Measurements from ENCODE around the gene SLC35G1.
A peak's percentile ranks its signal among the peaks of the same experiment; 100 is the strongest.

Gene SLC35G1

DNA sequence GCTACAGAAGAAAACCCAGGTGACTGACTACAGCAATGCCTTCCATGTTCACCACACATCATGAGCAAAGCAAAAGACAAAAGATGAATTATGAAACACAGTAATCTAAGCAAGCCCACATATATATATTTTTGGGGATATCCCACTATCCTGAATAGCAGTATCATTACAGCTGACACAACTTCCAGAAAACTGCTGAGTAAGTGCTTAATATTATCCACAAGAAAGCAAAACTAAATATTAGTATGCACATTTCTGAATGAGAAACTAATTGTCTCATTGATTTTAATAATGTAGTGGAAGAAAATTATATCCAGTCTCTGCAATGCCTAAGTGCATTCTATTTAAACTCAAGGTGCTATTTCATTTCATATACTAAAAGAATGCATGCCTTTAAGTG is 14.5 kb upstream of the SLC35G1 start:
- no peak for DNase-seq

DNA sequence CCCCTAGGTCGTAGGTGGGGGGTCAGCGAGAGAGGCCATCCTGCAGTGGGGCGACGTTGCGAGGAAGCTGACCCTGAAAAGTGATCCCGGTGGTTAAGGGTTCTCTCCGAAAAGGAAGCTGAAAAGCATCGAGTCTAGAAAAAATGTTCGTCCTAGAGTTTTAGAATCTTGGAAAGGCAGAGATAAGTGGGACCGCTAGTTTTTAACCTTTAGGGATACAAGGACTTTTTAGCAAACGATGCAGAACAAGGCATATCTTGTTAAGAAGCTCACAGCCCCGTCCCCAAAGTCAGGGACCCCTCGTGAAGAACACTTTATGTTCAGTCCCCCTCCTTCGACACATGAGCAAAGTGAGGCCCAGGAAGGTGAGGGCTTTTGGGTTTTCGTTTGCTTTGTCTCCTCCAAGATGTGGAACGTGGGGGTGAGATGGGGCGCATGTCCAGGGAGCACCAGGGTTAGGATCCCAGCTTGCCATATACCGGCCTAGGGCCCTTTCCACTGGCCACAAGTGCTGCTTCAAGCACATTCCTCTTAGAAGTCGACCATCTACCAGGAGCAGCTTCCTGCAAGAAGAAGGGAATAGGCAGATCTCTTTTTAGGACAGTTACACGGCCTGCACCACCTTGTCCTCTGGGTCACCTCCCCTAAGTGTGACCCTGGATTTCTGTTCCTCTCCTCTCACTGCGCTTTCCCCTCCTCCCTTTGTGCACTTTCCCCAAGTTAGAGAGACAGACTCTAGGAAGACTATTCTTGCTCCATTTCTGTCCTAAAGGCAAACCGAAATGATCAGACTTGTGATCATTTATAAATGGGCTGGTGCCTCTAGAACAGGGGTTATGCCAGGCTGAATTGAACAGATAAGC is 969 bp downstream of the SLC35G1 start:
- no peak for DNase-seq

DNA sequence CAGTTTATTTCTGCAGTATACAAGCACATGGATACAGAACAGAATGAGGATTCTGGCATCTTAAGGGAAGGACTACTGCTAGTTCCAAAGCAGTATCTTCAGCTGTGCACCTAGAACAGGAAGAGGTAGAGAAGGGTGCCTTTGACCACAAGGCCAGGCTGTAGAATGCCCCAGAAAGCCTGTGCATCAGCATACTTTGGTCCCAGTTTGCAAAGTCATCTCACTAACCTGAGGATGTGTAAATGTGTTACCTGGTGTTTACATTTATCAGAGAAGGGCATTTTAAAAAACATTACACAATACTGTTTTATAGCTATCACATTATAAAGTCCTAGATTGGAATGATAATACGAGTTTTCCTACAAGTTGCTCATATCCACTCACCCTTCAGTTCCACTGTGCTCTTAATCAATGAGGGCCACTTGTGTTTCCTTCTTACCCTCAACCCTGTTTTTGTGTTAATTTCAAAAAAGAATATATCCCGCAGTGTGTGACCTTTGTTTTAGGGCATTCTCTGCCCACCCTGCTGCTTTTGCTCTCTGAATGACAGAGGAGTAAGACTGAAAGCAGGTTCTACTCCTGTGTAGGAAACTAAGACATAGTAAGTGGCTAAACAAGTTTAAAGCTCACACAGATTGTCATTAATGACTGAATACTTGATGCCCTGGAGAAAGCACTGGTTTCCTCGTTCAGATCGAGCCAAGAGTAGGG is 3.4 kb downstream of the SLC35G1 start:
- no peak for DNase-seq

DNA sequence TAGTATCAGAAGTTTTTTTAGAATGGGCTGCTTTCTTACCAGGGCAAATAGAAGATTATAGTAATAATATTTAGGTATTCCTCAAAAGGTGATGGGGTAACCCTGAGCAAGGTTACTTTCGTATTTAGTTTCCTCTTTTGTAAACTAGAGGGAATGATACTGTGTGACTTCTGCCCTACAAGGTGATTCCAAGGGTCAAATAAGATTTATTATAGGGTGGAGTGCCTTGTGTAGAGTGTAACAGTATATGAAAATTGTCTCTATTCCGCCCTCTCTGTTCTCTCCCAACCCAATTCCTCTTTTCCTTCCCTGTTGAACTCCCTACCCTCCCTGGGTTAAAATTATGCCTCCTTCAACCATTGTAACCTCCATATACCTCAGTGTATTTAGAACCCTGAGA is 5.3 kb downstream of the SLC35G1 start:
- no peak for DNase-seq

DNA sequence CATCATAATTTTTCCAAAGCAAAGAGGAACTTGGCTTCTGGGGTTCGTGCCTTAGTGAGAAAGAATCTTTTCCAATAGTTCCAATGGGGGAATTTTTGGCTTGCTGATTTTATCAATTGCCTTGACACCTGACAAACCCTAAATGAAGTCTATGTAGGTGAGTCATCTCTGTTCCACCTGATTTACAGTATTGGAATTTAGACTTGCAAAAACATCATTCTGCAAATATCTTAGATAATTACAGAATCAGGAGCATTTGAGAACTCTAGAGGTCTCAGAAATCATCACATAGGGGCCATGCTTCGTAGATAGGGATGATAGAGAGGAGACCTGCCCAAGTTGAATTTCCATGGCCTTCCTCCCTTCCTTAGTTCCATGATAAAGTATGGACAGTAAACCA is 9.3 kb downstream of the SLC35G1 start:
- no peak for DNase-seq

DNA sequence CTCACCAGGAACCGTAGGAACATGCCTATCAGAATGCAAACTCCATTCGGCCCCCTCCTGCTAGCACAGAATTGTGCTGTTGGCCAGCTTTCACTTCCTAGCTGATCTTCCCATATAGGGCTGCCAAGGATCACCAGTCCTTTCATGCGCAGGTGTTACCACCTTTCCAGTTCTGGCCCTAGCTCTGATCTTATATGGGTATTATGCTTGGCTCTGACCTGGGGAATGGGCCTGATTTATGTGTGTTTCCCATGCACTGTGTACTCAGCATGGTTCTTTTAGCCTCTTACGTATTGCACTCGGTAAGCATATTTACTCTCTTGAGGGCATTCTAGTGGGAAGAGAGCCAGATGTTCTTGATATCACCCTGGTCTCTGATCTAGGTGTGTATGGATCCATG is 11.1 kb downstream of the SLC35G1 start:
- no peak for DNase-seq

DNA sequence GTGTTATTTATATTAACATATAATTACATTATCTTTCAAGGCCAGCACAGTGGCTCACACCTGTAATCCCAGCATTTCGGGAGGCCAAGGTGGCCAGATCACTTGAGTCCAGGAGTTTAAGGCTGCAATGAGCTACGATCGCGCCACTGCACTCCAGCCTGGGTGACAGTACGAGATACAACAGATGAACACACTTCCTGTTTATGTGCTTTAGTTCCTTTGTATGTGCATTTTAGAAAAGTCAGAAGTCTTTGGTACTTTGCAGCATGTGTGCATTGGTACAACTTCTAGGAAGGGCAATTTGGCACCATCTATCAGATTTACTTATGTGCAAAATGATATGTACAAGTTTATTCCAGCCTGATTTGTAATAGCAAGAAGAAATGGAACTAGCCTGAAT is 13.3 kb downstream of the SLC35G1 start:
- DNase-seq, result no peak

DNA sequence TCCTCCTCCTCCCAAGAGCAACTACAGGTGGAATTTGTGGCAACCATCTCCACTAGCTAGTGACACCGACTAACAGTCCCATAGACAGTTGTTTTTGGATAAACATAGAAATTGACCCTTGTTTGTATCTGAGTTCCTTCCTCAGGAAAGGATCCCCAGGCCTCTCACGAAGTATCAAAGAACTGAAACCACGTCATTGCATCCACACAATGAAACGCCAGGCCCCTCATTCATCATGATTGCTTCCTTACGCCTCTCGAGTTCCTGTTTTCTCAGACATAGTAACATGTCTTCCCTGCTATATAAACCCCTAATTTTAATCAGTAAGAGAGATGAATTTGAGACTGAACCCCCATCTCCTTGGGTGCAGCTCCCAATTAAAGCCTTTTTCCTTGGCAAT is 18.1 kb downstream of the SLC35G1 start:
- no peak for DNase-seq

DNA sequence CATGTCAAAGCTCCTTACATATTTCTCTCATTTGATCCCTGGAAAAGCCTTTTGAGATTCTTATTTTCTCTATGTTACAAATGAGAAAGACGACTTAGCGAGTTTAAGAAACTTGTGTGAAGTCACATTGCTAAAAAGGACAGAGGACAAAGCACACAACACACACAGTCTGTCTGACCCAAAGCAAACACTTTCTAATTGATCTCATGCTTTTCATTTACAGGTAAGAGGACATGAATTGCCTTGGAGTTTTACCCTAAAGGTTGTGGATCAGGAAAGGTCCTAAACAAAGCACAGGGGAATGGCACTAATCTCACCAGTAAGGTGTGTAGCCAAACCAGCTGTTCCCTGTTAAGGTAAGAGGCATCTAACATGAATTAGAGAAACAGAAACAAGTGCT is 18.7 kb downstream of the SLC35G1 start:
- no peak for DNase-seq

DNA sequence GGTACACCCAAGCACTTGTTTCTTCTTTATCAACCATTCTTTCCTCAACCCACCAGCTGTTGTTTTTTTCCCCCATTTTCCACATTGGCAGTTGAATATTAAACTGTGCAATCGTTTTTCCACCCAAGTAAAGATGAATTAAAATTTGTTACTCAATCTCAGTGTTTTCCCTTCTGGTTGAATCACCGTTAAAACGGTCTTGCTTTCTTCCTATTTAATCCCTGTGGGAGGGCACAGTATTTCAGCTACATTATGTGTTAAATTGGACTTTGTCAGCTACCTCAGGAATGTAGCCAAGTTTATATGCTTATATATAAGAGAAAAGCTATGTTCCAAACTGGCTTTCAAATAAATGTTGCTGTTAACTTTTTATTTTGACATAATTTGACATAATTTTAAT is 19.9 kb downstream of the SLC35G1 start:
- no peak for DNase-seq

DNA sequence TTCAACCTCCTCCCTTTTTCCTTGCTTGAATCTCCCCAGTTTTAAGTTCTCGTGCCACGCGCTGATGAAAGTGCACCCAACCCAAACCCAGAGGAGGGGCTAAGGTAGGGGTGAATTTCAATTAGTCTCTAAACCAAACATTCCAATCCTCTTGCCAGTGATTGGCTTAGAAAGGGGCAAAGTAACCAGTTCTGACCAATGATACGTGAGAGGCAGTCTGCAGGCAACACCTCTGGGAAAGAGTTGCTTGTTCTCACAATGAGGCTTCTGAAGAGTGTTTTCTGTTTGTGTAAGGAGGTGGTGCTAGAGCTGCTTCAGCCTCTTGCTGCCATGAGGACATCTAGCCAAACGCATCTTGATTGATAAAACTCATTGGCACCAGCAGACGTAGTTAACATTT is 21.8 kb downstream of the SLC35G1 start:
- DNase-seq, result no peak

DNA sequence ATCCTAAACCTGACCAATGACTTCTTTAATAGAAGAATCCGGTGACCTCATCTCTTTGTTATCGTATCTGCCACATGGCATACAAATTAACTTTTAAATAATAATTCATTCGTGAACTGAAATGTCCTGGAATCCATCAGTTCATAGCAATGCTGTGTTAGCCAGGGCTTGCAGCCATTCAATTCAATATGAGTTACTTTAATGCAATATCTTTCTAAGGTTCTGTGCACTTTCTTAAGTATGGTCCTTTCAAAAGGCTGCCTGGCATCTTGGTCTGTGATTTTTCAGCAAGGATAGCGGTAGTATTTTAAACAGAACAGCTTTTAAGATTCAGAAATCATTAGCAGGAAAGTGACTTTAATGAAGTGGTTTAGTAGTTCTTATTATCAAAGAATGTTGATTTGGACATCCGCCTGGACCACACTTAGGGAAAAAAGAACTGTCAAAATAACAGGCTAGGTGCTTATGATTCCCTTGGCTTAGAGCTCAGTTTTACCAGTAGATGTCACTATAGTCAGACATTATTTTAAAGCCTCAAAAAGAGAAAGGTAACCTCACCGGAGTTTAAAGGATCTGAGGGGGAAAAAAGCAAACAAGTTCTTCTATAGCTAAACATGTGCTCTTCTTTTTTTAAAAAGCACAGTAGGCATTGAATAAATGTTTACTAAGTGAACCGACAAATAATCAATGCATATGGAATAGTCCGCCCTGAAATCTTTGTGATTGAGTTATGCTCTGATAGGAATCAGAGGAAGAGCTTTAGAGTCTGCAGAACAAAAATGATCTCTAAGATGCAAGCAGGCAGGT is 22.7 kb downstream of the SLC35G1 start:
- peak; percentile 10 for DNase-seq

DNA sequence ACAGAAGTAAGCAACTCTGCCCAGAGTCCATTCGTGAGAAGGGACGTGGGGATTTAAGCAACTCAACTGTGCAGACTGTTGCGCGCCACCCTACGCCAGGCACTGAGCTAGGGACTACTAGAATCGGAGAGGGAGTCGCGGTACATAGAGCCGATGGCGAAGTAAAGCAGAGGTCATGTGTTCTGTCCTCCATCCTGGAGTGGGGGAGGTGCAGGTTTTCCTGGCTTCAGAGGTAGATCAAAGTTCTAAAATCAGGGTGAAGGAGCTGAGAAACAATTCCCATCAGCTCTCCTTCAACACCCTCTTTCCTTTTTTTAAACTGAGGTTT is 23.2 kb downstream of the SLC35G1 start:
- DNase-seq, result no peak

DNA sequence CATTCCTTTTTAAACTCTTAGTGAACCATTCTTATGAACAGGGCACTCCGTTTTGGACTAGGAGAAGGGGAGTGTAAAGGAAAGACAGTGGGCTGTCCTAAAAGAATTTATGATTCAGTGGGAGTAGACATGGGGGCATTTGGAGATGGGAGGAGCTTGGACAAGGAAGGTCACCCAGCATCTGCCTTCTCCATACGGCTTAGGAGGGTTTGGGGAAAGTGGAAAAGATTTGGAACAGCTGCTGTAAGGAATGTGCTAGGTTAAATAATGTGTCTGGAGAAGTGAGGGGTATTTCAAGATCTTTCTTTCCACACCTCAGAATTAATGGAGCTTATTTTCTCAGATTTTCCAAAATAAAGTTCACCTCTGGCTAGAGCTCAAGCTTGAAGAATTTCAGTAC is 24.0 kb downstream of the SLC35G1 start:
- no peak for DNase-seq

DNA sequence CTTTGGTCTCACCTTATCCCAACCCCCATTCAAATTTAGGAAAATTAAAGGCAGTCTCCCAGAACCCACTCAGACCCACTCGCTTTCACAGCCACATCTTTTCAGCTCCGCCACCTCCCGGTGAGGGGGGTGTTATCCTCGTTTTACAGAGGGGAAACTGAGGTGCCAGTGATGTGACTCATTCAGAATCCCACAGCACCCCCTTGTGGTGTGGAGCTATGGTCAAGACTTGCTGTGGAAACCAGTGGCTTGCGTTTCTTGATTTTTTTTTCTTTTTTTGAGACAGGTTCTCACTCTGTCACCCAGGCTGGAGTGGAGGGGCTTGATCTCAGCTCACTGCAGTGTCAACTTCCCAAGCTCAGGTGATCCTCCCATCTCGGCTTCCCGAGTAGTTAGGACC is 27.6 kb downstream of the SLC35G1 start:
- DNase-seq, result peak; percentile 0

DNA sequence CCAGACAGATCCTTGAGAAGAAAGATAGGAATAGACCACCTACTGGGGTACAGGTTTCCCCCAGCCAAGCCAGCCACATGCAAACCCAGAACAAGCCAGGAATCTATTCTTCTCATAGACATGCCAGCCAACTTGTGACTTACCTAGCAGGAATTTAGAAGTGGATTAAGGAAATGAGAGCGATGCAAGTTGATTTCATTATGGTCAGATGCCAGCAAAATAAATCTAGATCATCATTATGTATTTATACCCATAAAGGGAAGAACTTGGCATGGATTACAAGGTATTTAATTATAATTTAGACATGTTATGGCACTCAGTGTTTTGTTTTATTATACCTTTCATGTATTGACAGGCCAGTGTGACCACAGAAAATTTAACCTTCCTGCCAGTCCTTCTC is 32.8 kb downstream of the SLC35G1 start:
- no peak for DNase-seq

DNA sequence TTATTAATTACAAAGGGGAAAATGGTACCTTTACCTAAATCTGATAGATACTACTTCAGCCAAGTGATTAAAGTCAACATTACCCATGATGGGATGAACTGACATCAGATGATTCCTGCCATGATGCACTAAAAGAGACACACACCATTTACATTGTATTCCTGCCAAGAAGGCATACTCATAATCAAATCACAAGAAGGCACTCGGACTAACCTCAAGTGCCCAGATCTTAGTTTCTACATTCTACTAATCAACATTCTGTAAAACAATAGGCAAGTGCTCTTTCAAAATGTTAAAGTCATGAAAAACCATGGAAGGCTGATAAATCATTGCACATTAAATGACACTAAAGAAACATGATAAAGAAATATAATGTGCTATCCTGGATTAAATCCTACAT is 44.4 kb downstream of the SLC35G1 start:
- no peak for DNase-seq

DNA sequence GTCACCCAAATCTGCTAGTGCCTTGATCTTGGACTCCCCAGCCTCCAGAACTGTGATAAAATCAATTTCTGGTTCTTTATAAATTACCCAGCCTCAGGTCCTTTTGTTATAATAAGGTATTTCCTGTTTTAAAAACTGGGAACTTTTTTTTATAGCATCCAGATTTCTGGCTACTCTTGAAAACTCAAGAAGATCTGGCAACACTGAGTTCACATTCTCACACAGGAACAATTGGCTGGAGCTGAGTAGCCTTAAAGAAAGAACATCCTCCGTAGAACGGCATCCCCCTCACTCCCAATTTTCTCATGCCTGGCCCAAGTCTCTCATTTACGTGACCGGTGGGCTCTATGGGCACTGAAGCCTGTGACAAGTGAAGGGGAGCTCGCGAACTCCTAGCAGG is 47.1 kb downstream of the SLC35G1 start:
- no peak for DNase-seq

DNA sequence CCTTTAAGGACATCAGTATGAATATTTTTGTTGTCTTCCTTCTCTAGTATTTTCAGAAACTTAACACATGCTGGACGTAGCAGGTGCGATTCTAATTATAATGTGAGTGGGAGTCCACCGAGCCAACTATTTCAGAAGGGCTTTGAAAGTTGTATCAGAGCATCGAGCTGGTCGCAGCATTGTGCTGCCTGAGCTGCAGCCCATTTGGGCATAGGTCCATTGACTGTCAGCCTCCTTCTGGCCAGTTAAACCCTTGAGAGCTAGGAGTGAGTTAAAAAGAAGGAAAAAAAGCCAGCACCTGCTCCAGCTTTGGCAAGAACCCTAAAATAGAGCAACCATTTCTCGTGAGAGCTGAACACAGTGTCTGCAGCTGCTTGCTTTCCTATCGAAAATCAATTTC is 47.8 kb downstream of the SLC35G1 start:
- DNase-seq, result no peak

DNA sequence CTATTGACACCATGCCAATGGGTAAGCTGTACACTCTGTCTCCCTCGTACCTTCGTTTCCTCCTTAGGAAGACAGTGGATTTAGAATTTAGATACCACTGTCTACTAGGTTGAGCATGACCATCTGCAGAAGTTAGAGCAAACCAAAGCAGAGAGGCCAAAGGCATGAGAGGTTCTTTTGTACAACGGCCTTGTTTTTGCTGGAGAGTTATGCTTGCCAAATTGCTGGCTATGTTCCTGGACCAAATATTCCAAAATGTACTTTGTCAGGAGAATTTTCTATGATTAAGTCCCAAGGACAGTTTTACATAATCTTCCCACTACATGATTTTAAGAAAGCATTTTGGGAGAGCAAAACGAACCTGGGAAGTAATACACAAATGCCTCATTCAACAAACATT is 52.0 kb downstream of the SLC35G1 start:
- no peak for DNase-seq

DNA sequence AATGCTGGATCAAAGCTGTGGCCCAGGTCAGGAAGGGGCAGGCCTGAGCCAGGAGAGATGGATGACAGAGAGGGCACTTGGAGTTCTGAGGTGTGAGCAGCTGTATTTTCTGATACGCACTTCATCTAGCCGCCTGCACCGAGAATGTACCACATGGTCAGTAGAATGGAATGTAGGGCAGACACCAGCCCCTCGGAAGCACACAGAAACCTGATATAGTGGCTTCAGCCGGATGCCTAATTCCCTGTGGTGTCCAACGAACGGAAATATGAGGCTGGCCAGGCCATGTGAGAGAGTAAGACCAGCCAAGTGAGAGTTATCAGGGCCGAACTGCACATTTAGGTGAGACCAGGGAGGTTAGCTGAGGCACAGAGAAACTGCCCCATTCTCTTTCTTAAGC is 53.3 kb downstream of the SLC35G1 start:
- DNase-seq, result no peak

DNA sequence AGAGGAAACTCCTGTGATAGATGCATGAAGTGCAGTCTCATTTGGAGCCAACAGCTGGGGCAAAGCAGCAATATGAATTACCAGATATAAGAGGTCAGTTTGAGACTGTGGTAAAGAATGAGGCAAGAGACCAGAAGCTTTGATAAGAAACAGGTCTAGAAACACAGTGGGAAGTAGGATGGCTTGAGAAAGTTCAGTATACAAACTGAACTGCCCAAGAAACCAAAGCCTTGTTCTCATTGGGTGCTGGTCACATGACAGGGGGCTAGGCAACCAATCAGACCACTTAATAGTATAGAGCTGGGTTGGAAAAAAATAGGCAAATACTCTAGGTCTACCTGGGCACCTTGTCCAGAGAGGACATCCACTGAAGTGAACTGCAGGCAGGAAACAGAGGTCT is 53.7 kb downstream of the SLC35G1 start:
- DNase-seq, result no peak

DNA sequence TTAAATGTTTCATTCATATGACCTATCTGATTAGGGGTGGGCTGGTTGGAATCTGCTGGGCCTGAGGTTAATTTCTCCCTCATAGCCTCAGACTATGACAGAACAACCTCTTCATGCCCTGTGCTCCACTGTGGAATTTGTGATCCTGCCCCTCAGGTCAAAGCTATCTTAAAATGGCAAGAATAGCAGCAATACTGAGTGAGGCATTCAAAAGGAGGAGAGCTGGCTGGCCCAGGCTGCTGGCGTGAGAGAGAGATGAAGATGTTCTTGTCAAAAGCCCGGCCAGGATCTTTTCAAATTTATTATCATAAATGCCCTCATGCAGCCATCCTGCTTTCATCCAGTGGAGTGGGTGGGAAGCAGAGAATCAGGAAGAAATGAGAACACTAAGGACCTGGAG is 58.1 kb downstream of the SLC35G1 start:
- no peak for DNase-seq
